IMR-90 (cell line): ENCODE data around the gene MAGEB2. TPM values are rescaled to one million over a fixed set of nuclear protein-coding genes. Genes with fewer than 3 reads are reported as not detected.

Experiments
- ATAC-seq: fragments of 200-7000 bp; cut with Tn5 transposase; 2 replicates; pipeline ENCODE4 v1.9.1; 2020; ENCODE audit warnings: low read depth, mild to moderate bottlenecking, moderate library complexity
- BruUV-seq: library from RNA; stranded (reverse); fragments of 400-500 nt; replicated peaks from 2 replicates; lab custom pipeline; 2021; lab: Mats Ljungman, UMichigan
- CTCF ChIA-PET: fragments of 300-600 bp; formaldehyde crosslinking; extraction: SDS; loops from one replicate; lab custom pipeline; 2021; ENCODE audit warnings: antibody characterized with exemption; lab: Yijun Ruan, JAX
- POLR2A ChIA-PET: fragments of 300-600 bp; sonication (Branson Sonifier 250); formaldehyde crosslinking; loops from one replicate; lab custom pipeline; 2022; ENCODE audit warnings: antibody characterized with exemption; ENCODE audit not compliant: unreplicated experiment; lab: Charles Lee
- DNase-seq: peaks from one replicate; pipeline ENCODE4 v3.0.0; 2013
- H2AFZ ChIP-seq: replicated peaks from 2 replicates; pipeline ENCODE3; 2013; ENCODE audit warnings: low read length, mild to moderate bottlenecking; ENCODE audit not compliant: poor library complexity
- H2AK5ac ChIP-seq: 2 replicates; pipeline ENCODE4 v1.6.1; 2013; ENCODE audit warnings: low read depth, low read length, inconsistent platforms
- H2AK9ac ChIP-seq: replicated peaks from 2 replicates; pipeline ENCODE3; 2013; ENCODE audit warnings: mild to moderate bottlenecking, low read depth, low read length, moderate library complexity; ENCODE audit not compliant: poor library complexity
- H2BK120ac ChIP-seq: 2 replicates; pipeline ENCODE4 v1.6.1; 2013; ENCODE audit warnings: low read depth, low read length, inconsistent platforms
- H2BK15ac ChIP-seq: 3 replicates; pipeline ENCODE4 v1.6.1; 2013; ENCODE audit warnings: low read depth, low read length, inconsistent platforms
- H2BK20ac ChIP-seq: 2 replicates; pipeline ENCODE4 v1.6.1; 2013; ENCODE audit warnings: low read depth, mild to moderate bottlenecking, inconsistent platforms, low read length, moderate library complexity
- H2BK5ac ChIP-seq: 2 replicates; pipeline ENCODE4 v1.6.1; 2013; ENCODE audit warnings: mild to moderate bottlenecking, low read depth, low read length, inconsistent platforms; ENCODE audit not compliant: poor library complexity, severe bottlenecking
- H3K14ac ChIP-seq: replicated peaks from 2 replicates; pipeline ENCODE4 v1.6.1; 2013; ENCODE audit warnings: low read depth, low read length, inconsistent platforms
- H3K18ac ChIP-seq: 2 replicates; pipeline ENCODE4 v1.6.1; 2013; ENCODE audit warnings: low read depth, low read length, control low read depth
- H3K23ac ChIP-seq: 2 replicates; pipeline ENCODE4 v1.6.1; 2013; ENCODE audit warnings: low read depth, low read length, inconsistent platforms
- H3K27ac ChIP-seq: 2 replicates; pipeline ENCODE4 v1.5.1; 2013; ENCODE audit warnings: mild to moderate bottlenecking, control low read depth, low read length; ENCODE audit not compliant: insufficient read depth
- H3K27me3 ChIP-seq: 2 replicates; pipeline ENCODE4 v1.6.1; 2013; ENCODE audit warnings: low read length; ENCODE audit not compliant: control insufficient read depth, insufficient read depth
- H3K36me3 ChIP-seq: 2 replicates; pipeline ENCODE4 v1.6.1; 2013; ENCODE audit warnings: low read length, mixed read lengths; ENCODE audit not compliant: control insufficient read depth, insufficient read depth
- H3K4ac ChIP-seq: 2 replicates; pipeline ENCODE4 v1.6.1; 2013; ENCODE audit warnings: low read depth, low read length, inconsistent platforms
- H3K4me1 ChIP-seq: 2 replicates; pipeline ENCODE4 v1.6.1; 2013; ENCODE audit warnings: low read length, mixed read lengths; ENCODE audit not compliant: control insufficient read depth, insufficient read depth
- H3K4me2 ChIP-seq: 2 replicates; pipeline ENCODE4 v1.6.1; 2013; ENCODE audit warnings: low read depth, mild to moderate bottlenecking, control low read depth, low read length, moderate library complexity
- H3K4me3 ChIP-seq: 2 replicates; pipeline ENCODE4 v1.5.1; 2013; ENCODE audit warnings: low read depth, mild to moderate bottlenecking, control low read depth, low read length, moderate library complexity; ENCODE audit not compliant: insufficient read depth
- H3K56ac ChIP-seq: 2 replicates; pipeline ENCODE4 v1.6.1; 2013; ENCODE audit warnings: low read length, inconsistent platforms; ENCODE audit not compliant: insufficient read depth; ENCODE audit errors: extremely low read depth
- H3K79me1 ChIP-seq, 2 experiments: 2 replicates each; pipeline ENCODE4 v1.6.1; 2013; ENCODE audit warnings: low read length in 2 of 2, inconsistent platforms in 1 of 2, low read depth in 1 of 2
- H3K9ac ChIP-seq: 2 replicates; pipeline ENCODE4 v1.6.1; 2013; ENCODE audit warnings: low read depth, low read length, control low read depth
- H3K9me1 ChIP-seq: 2 replicates; pipeline ENCODE4 v1.6.1; 2013; ENCODE audit warnings: low read length, inconsistent platforms; ENCODE audit not compliant: insufficient read depth
- H3K9me3 ChIP-seq: 2 replicates; pipeline ENCODE4 v1.6.1; 2013; ENCODE audit warnings: low read length; ENCODE audit not compliant: control insufficient read depth, insufficient read depth
- H4K20me1 ChIP-seq: 2 replicates; pipeline ENCODE4 v1.6.1; 2013; ENCODE audit warnings: low read length, inconsistent platforms; ENCODE audit not compliant: insufficient read depth
- H4K5ac ChIP-seq: 2 replicates; pipeline ENCODE4 v1.6.1; 2013; ENCODE audit warnings: mild to moderate bottlenecking, low read depth, low read length, control low read depth
- H4K8ac ChIP-seq, 2 experiments: 2 replicates each; pipeline ENCODE4 v1.6.1; 2013; ENCODE audit warnings: low read depth in 2 of 2, low read length in 2 of 2, control low read depth in 1 of 2, inconsistent platforms in 1 of 2
- H4K91ac ChIP-seq: 2 replicates; pipeline ENCODE4 v1.6.1; 2013; ENCODE audit warnings: low read depth, low read length, inconsistent platforms; ENCODE audit not compliant: insufficient read depth
- CEBPB ChIP-seq: IDR thresholded peaks from 2 replicates; pipeline ENCODE4 v1.6.1; 2012; ENCODE audit warnings: low read depth, low read length, improper control_type of control experiment
- CTCF ChIP-seq: conservative IDR thresholded peaks from 2 replicates; pipeline ENCODE4 v1.5.1; 2012; ENCODE audit warnings: mild to moderate bottlenecking, low read depth, low read length, improper control_type of control experiment
- ELK1 ChIP-seq: fragments of 150-350 bp; IDR thresholded peaks from 2 replicates; pipeline ENCODE4 v1.6.1; 2016; ENCODE audit warnings: low read depth, mild to moderate bottlenecking, low read length, moderate library complexity, borderline replicate concordance
- FOS ChIP-seq: fragments of 150-350 bp; IDR thresholded peaks from 2 replicates; pipeline ENCODE4 v1.6.1; 2016; ENCODE audit warnings: low read depth, low read length
- MAFK ChIP-seq: IDR thresholded peaks from 2 replicates; pipeline ENCODE4 v1.6.1; 2012; ENCODE audit warnings: low read depth, low read length, improper control_type of control experiment
- MAZ ChIP-seq: IDR thresholded peaks from 2 replicates; pipeline ENCODE4 v1.6.1; 2012; ENCODE audit warnings: low read depth, mild to moderate bottlenecking, low read length, improper control_type of control experiment, moderate library complexity, borderline replicate concordance
- RFX5 ChIP-seq: IDR thresholded peaks from 2 replicates; pipeline ENCODE4 v1.8.0; 2012; ENCODE audit warnings: low read depth, mild to moderate bottlenecking, low read length, moderate library complexity
- USF2 ChIP-seq: fragments of 150-350 bp; IDR thresholded peaks from 2 replicates; pipeline ENCODE4 v1.6.1; 2017; ENCODE audit warnings: mild to moderate bottlenecking, antibody characterized with exemption, low read length, low read depth
- WGBS, 2 experiments: methylation state at CpG; one replicate each; pipeline versions ENCODE4 v1.1.5 to v1.1.7; 2013; ENCODE audit warnings: missing lambda C conversion rate in 2 of 2; ENCODE audit not compliant: insufficient read length in 1 of 2; ENCODE audit errors: extremely low coverage in 2 of 2; 5-methylcytosine and 5-hydroxymethylcytosine counted together
- dilution Hi-C: fragments of 300-500 bp; cut with HindIII; formaldehyde crosslinking; loops from one replicate; pipeline ENCODE4 v1.14.3; 2018; ENCODE audit warnings: low sequenced_read_pairs; ENCODE audit not compliant: unreplicated experiment
- in situ Hi-C: fragments of 300-500 bp; cut with MboI; formaldehyde crosslinking; loops from 3 replicates; pipeline ENCODE4 v1.14.3; 2019; ENCODE audit warnings: low sequenced_read_pairs, inconsistent platforms, mixed read lengths
- intact Hi-C: fragments of 100-400 bp; cut with micrococcal nuclease; formaldehyde crosslinking; loops from 2 replicates; pipeline ENCODE4 v1.10.0; 2022
- polyA plus RNA-seq, 3 experiments: library from polyadenylated mRNA; depleted of rRNA; stranded (reverse); fragments of >200 nt; gene quantifications; 2 replicates each; pipeline ENCODE4 v1.2.3, GENCODE V29; 2012; ENCODE audit warnings: low replicate concordance in 1 of 3
- total RNA-seq: library from RNA; depleted of rRNA; stranded (reverse); fragments of >200 nt; gene quantifications from 2 replicates; pipeline ENCODE4 v1.2.3, GENCODE V29; 2012

MAGEB2 gene
- total and polyA plus RNA-seq, 2 of the 4 experiments (the other 2 are of a cell fraction), result not detected

GRCh38 chrX:30181353-30181752 is 34.0 kb upstream of the MAGEB2 start:
- H2BK15ac ChIP-seq, result no peak overlapping the region
- H4K91ac ChIP-seq, result no peak overlapping the region
- H2BK120ac ChIP-seq, result no peak overlapping the region
- H3K23ac ChIP-seq, result no peak overlapping the region
- no peak for TF ChIP-seq MAZ
- no peak for TF ChIP-seq CTCF
- no peak for TF ChIP-seq FOS
- no peak for TF ChIP-seq MAFK
- TF ChIP-seq USF2, result no peak
- no peak for TF ChIP-seq CEBPB
- no peak for TF ChIP-seq ELK1
- TF ChIP-seq RFX5, result no peak
- no CpG with 5 or more reads among the region's 1 CpG for WGBS, 2 experiments
- no peaks in the 10 kb centered on the region for H3K4me1 ChIP-seq
- BruUV-seq, result no TSS peak
- H3K79me1 ChIP-seq, result no peaks in the 10 kb centered on the region
- H3K27me3 ChIP-seq, result peaks cover 7% of the 10 kb centered on the region
- DNase-seq (no peak), ATAC-seq (no peak)
- H3K56ac ChIP-seq, result no peak overlapping the region
- no peak overlapping the region for H4K8ac ChIP-seq
- no peak overlapping the region for H3K4me3 ChIP-seq
- dilution Hi-C loops, result no loop called here
- no peak overlapping the region for H3K4ac ChIP-seq
- ChIA-PET CTCF (no interaction called here), POLR2A (no interaction called here)
- no peak overlapping the region for H2BK20ac ChIP-seq
- H2BK5ac ChIP-seq, result no peak overlapping the region
- H3K27ac ChIP-seq, result no peak overlapping the region
- intact Hi-C loops, result no loop called here
- H3K36me3 ChIP-seq, result no peaks in the 10 kb centered on the region
- no peaks in the 10 kb centered on the region for H3K9me3 ChIP-seq
- H4K5ac ChIP-seq, result no peak overlapping the region
- no peak overlapping the region for H3K9ac ChIP-seq
- H3K4me2 ChIP-seq, result no peak overlapping the region
- in situ Hi-C loops, result no loop called here
- H2AK5ac ChIP-seq, result no peak overlapping the region
- no peak overlapping the region for H3K14ac ChIP-seq
- no peaks in the 10 kb centered on the region for H4K20me1 ChIP-seq
- no peak overlapping the region for H3K18ac ChIP-seq
- H2AFZ ChIP-seq, result no peak overlapping the region
- no peak overlapping the region for H2AK9ac ChIP-seq
- H3K9me1 ChIP-seq, result no peaks in the 10 kb centered on the region
